Activated CD8-positive, alpha-beta memory T cell treated with anti-CD3 and anti-CD28 coated beads, Interleukin-2, amount 50 U/mL, for 24 hours (primary cell): ENCODE measurements around the gene LRIG3.
"Not testable (repeated sequence)": the region's sequence is repeated elsewhere in the genome, so short reads cannot be mapped to it uniquely, and the experiment has no call there.

Source experiments
- DNase-seq: peaks from one replicate; pipeline ENCODE4 v3.0.0-alpha.2; 2020; ENCODE audit errors: extremely low read depth

Gene LRIG3

GRCh38 chr12:58855630-58856029 is 64.7 kb downstream of the LRIG3 start:
- not testable (repeated sequence) for DNase-seq

GRCh38 chr12:58850826-58851225 is 69.5 kb downstream of the LRIG3 start:
- DNase-seq, result no peak

GRCh38 chr12:58847901-58848600 is 72.3 kb downstream of the LRIG3 start:
- no peak for DNase-seq

- no peak for DNase-seq
Observed at GRCh38 chr12:58844161-58844560, 76.1 kb downstream of the LRIG3 start.

- DNase-seq, result no peak
Observed at GRCh38 chr12:58841058-58841798, 79.1 kb downstream of the LRIG3 start.

GRCh38 chr12:58833853-58834252 is 86.5 kb downstream of the LRIG3 start:
- no peak for DNase-seq

- no peak for DNase-seq
Observed at GRCh38 chr12:58832920-58833319, 87.4 kb downstream of the LRIG3 start.
